Sigmoid colon (tissue), 7 donors: ENCODE data around the gene TOMM34. TPM values are rescaled to one million over a fixed set of nuclear protein-coding genes. Genes with fewer than 3 reads are reported as not detected.

ENCODE experiments used
- DNase-seq: peaks from one replicate; pipeline ENCODE4 v3.0.0-alpha.2; 2019
- H3K27ac ChIP-seq, 4 donors: fragments of 200-600 bp; sonication (generic); one replicate each; pipeline ENCODE4 v1.5.1; 2016 to 2019; ENCODE audit warnings: mild to moderate bottlenecking in 1 of 4
- H3K27me3 ChIP-seq, 3 donors: fragments of 200-600 bp; sonication (generic); one replicate each; pipeline ENCODE4 v1.5.1; 2019; ENCODE audit warnings: mild to moderate bottlenecking in 1 of 3
- H3K36me3 ChIP-seq, 4 donors: fragments of 200-600 bp; sonication (generic); one replicate each; pipeline ENCODE4 v1.5.1; 2016 to 2019
- H3K4me1 ChIP-seq, 4 donors: fragments of 200-600 bp; sonication (generic); one replicate each; pipeline ENCODE4 v1.5.1; 2017 to 2019
- H3K4me3 ChIP-seq, 4 donors: fragments of 200-600 bp; sonication (generic); one replicate each; pipeline ENCODE4 v1.5.1; 2017 to 2019; ENCODE audit warnings: mild to moderate bottlenecking in 2 of 4, moderate library complexity in 1 of 4
- H3K9me3 ChIP-seq, 4 donors: fragments of 200-600 bp in 3 of 4; sonication (generic) in 3 of 4; one replicate each; pipeline versions ENCODE4 v1.5.1 to v1.6.1; 2013 to 2019
- EP300 ChIP-seq, 4 donors: sonication (generic); formaldehyde crosslinking; IDR thresholded peaks; one replicate each; pipeline ENCODE4 v1.6.1; 2017; ENCODE audit warnings: antibody characterized with exemption in 4 of 4
- POLR2A ChIP-seq, 2 donors: fragments of 450-650 bp; IDR thresholded peaks; one replicate each; pipeline ENCODE4 v1.6.1; 2016; ENCODE audit warnings: antibody characterized with exemption in 2 of 2, mild to moderate bottlenecking in 2 of 2, moderate library complexity in 2 of 2
- POLR2AphosphoS5 ChIP-seq, 4 donors: sonication (generic); formaldehyde crosslinking; IDR thresholded peaks; one replicate each; pipeline ENCODE4 v1.6.1; 2017; ENCODE audit warnings: antibody characterized with exemption in 4 of 4
- WGBS, 2 donors: extraction: QIAGEN DNeasy Blood & Tissue Kit; methylation state at CpG; one replicate each; pipeline ENCODE4 v1.1.7; 2013; 5-methylcytosine and 5-hydroxymethylcytosine counted together
- intact Hi-C: fragments of 100-400 bp; cut with DNase I; formaldehyde crosslinking; loops from one replicate; pipeline ENCODE4 v1.15.1; 2023
- polyA plus RNA-seq, 3 donors: library from polyadenylated mRNA; stranded (reverse); fragments of 200-250 nt; gene quantifications; one replicate each; pipeline ENCODE4 v1.2.3, GENCODE V29; 2013
- total RNA-seq, 4 donors: library from RNA; depleted of rRNA; stranded (reverse); fragments of >200 nt; gene quantifications; one replicate each; pipeline ENCODE4 v1.1.0, GENCODE V29; 2016
- TF ChIP-seq, protein P1 (sequence below), 4 experiments: fragments of 450-650 bp in 3 of 4; fragments of 200-600 bp in 1 of 4; IDR thresholded peaks; one replicate each; pipeline ENCODE4 v1.5.1; 2016 to 2019; ENCODE audit warnings: antibody characterized with exemption in 4 of 4, mild to moderate bottlenecking in 3 of 4, moderate library complexity in 2 of 4
- donor health status: healthy with polysubstance abuse.
- donor health status: Bipolar disorder and iron deficiency.
- donor health status: healthy.

TOMM34 gene
- total and polyA plus RNA-seq, 7 donors, result 7.2 to 27.3 (median 9.2) TPM

DNA sequence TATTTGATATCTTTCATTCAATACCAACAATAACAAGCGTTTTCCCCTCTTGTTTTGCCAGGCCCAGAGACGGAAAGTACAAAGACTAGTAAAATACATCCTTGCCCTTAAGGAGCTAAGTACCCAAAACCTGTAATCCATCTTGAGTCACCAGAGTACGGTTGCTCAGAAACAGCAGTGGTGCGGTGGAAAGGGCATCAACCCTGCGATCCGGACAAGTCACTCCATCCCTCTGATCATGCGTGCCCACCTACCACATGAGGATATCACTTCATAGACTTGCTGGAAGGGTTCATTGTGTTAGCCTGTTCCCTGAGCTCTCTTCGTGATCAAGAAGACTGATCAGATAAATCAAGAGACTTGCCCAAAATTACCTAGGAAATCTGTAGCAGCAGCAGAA, 1.9 kb downstream of the TOMM34 start:
- H3K9me3 ChIP-seq, result no peaks in the 10 kb centered on the region
- H3K36me3 ChIP-seq, result peaks cover 10 to 38% (median 25%) of the 10 kb centered on the region in 4 donors
- TF ChIP-seq POLR2A (IDR thresholded peaks at IDR 0.05) (no peak), POLR2AphosphoS5 (IDR thresholded peaks at IDR 0.05) (no peak), EP300 (IDR thresholded peaks at IDR 0.05) (no peak)
- TF ChIP-seq, protein P1, sequence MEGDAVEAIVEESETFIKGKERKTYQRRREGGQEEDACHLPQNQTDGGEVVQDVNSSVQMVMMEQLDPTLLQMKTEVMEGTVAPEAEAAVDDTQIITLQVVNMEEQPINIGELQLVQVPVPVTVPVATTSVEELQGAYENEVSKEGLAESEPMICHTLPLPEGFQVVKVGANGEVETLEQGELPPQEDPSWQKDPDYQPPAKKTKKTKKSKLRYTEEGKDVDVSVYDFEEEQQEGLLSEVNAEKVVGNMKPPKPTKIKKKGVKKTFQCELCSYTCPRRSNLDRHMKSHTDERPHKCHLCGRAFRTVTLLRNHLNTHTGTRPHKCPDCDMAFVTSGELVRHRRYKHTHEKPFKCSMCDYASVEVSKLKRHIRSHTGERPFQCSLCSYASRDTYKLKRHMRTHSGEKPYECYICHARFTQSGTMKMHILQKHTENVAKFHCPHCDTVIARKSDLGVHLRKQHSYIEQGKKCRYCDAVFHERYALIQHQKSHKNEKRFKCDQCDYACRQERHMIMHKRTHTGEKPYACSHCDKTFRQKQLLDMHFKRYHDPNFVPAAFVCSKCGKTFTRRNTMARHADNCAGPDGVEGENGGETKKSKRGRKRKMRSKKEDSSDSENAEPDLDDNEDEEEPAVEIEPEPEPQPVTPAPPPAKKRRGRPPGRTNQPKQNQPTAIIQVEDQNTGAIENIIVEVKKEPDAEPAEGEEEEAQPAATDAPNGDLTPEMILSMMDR (IDR thresholded peaks at IDR 0.05), result no peak
- H3K4me3 ChIP-seq, result no peak overlapping the region
- H3K27me3 ChIP-seq, result no peaks in the 10 kb centered on the region
- H3K4me1 ChIP-seq, result peaks cover 0 to 24% (median 18%) of the 10 kb centered on the region in 4 donors
- H3K27ac ChIP-seq, result no peak overlapping the region
- intact Hi-C loops, result loop anchor here (5.0 kb wide), 1 partner anchor 746 kb away; the partner anchor contains the start of gene OSER1
- WGBS, 2 donors, result 95 to 96% methylated on average over 8 of the region's 8 CpGs
- no peak for DNase-seq

DNA sequence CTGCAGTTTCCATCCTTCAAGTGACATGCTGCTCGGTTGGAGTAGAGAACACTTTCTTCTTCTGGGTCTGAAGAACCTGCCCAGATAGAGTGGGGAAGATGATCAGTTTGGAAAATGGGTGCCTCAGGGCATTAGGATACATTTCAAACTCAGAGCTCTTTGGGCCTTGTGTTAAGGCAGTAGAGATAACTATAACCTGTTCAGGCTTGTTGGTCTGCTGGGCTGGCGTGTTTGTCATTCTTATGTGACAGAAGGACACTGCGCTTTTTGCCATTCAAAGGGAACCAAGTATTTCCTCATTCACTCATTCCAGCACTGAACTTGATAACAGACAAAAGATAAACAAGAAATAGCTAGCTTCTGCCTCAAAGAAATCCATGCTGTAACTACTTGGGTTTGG, 3.8 kb downstream of the TOMM34 start:
- no peak overlapping the region for H3K27ac ChIP-seq
- H3K36me3 ChIP-seq, result peaks cover 15 to 56% (median 36%) of the 10 kb centered on the region in 4 donors
- no peak for DNase-seq
- no peaks in the 10 kb centered on the region for H3K27me3 ChIP-seq
- no peaks in the 10 kb centered on the region for H3K9me3 ChIP-seq
- peaks cover 0 to 24% (median 18%) of the 10 kb centered on the region in 4 donors for H3K4me1 ChIP-seq
- intact Hi-C loops, result loop anchor here (5.0 kb wide), 1 partner anchor 744 kb away; the partner anchor contains the start of gene OSER1
- H3K4me3 ChIP-seq, result no peak overlapping the region
- WGBS, 2 donors, result 87 to 97% methylated on average over 3 of the region's 3 CpGs
- no peak for TF ChIP-seq POLR2A (IDR thresholded peaks at IDR 0.05)
- TF ChIP-seq POLR2AphosphoS5 (IDR thresholded peaks at IDR 0.05), result no peak
- TF ChIP-seq, protein P1 (IDR thresholded peaks at IDR 0.05), result no peak
- no peak for TF ChIP-seq EP300 (IDR thresholded peaks at IDR 0.05)

- no peak for DNase-seq
- H3K27ac ChIP-seq, result no peak overlapping the region
- 72 to 92% methylated on average over 4 of the region's 4 CpGs for WGBS, 2 donors
- H3K9me3 ChIP-seq, result no peaks in the 10 kb centered on the region
- no peak for TF ChIP-seq POLR2AphosphoS5 (IDR thresholded peaks at IDR 0.05)
- TF ChIP-seq EP300 (IDR thresholded peaks at IDR 0.05), result no peak
- TF ChIP-seq POLR2A (IDR thresholded peaks at IDR 0.05), result no peak
- TF ChIP-seq, protein P1 (IDR thresholded peaks at IDR 0.05), result no peak
- intact Hi-C loops, result loop anchor here (5.0 kb wide), 1 partner anchor 743 kb away; the partner anchor contains the start of gene OSER1
- H3K4me1 ChIP-seq, result peaks cover 0 to 18% (median 12%) of the 10 kb centered on the region in 4 donors
- peaks cover 26 to 68% (median 45%) of the 10 kb centered on the region in 4 donors for H3K36me3 ChIP-seq
- H3K27me3 ChIP-seq, result no peaks in the 10 kb centered on the region
- H3K4me3 ChIP-seq, result no peak overlapping the region
Observed at GRCh38 chr20:44955270-44955669, 4.9 kb downstream of the TOMM34 start.

- H3K9me3 ChIP-seq, result no peaks in the 10 kb centered on the region
- intact Hi-C loops, result no loop called here
- H3K27me3 ChIP-seq, result no peaks in the 10 kb centered on the region
- H3K4me3 ChIP-seq, result no peak overlapping the region
- no peak for DNase-seq
- peaks cover 0 to 11% (median 8%) of the 10 kb centered on the region in 4 donors for H3K4me1 ChIP-seq
- H3K27ac ChIP-seq, result no peak overlapping the region
- WGBS, 2 donors, result 96 to 97% methylated on average over 5 of the region's 5 CpGs
- peaks cover 26 to 78% (median 53%) of the 10 kb centered on the region in 4 donors for H3K36me3 ChIP-seq
- TF ChIP-seq POLR2A (IDR thresholded peaks at IDR 0.05), result no peak
Observed at GRCh38 chr20:44954211-44954610, 6.0 kb downstream of the TOMM34 start.

DNA sequence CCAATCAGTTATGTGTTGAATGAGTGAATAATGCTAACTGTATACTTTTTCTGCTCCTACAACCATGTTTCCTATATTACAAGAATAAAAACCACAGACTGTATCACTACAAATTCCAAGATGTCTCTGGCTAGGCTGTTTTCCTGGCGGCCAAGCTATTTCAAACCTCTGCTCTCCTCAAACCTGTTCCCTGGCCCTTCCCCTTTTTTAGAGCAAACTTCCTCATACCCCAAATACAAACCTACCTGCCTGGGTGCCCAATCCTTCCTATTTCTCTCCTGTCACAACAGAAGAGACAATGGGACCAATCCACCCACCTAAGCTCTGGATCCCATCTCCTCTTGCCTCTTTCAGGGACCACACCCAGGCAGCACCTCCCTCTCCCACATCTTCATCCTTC, 7.5 kb downstream of the TOMM34 start:
- TF ChIP-seq, protein P1 (IDR thresholded peaks at IDR 0.05), result no peak
- no peak for TF ChIP-seq EP300 (IDR thresholded peaks at IDR 0.05)
- no peak for TF ChIP-seq POLR2AphosphoS5 (IDR thresholded peaks at IDR 0.05)
- no peak for TF ChIP-seq POLR2A (IDR thresholded peaks at IDR 0.05)
- no peaks in the 10 kb centered on the region for H3K27me3 ChIP-seq
- H3K4me3 ChIP-seq, result no peak overlapping the region
- no peaks in the 10 kb centered on the region for H3K4me1 ChIP-seq
- peaks cover 34 to 93% (median 64%) of the 10 kb centered on the region in 4 donors for H3K36me3 ChIP-seq
- 94 to 96% methylated on average over 1 of the region's 1 CpG for WGBS, 2 donors
- intact Hi-C loops, result no loop called here
- H3K9me3 ChIP-seq, result no peaks in the 10 kb centered on the region
- H3K27ac ChIP-seq, result no peak overlapping the region
- no peak for DNase-seq
